AG04449 (cell line): ENCODE data around the gene PRSS2.
"Not testable (repeated sequence)": the region's sequence is repeated elsewhere in the genome, so short reads cannot be mapped to it uniquely, and the experiment has no call there.

Experiments
- CTCF ChIA-PET: fragments of 350-600 bp; formaldehyde crosslinking; extraction: SDS; loops from one replicate; lab custom pipeline; 2021; ENCODE audit warnings: antibody characterized with exemption; lab: Yijun Ruan, JAX
- POLR2A ChIA-PET: fragments of 400-600, 350-600 bp; formaldehyde crosslinking; extraction: SDS; loops from one replicate; lab custom pipeline; 2020; ENCODE audit warnings: antibody characterized with exemption, inconsistent platforms; lab: Yijun Ruan, JAX
- DNase-seq: peaks from one replicate; pipeline ENCODE4 v3.0.0-alpha.2; 2010; ENCODE audit warnings: low read depth, low spot score
- H3K4me3 ChIP-seq: 2 replicates; pipeline ENCODE4 v1.5.1; 2011; ENCODE audit warnings: low read depth, mild to moderate bottlenecking, control low read depth, low read length
- CTCF ChIP-seq: IDR thresholded peaks from one replicate; pipeline ENCODE4 v1.5.1; 2011; ENCODE audit warnings: mild to moderate bottlenecking, moderate library complexity, low read length, control low read depth, inconsistent platforms; ENCODE audit not compliant: insufficient read depth; ENCODE audit errors: missing control alignments

The PRSS2 gene

DNA sequence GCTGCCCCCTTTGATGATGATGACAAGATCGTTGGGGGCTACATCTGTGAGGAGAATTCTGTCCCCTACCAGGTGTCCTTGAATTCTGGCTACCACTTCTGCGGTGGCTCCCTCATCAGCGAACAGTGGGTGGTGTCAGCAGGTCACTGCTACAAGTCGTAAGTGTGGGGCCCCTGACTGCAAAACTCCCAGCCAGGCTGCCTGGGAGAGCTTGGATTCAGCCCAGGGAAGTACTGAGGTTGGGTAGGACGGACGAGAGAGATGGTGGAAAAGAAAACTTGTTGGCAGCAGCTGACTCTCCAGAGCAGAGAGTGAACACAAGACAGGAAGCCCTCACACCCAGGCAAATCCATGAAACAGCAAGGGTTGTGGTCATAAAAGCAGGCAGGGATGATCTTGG lies 1.3 kb downstream of the PRSS2 start:
- no peak for DNase-seq
- no peak for TF ChIP-seq CTCF
- ChIA-PET CTCF (interaction anchor here (2.7 kb wide), 1 partner anchor 10 kb away, joined by 17 read pairs; no protein-coding TSS in a partner anchor), POLR2A (no interaction called here)
- no peak overlapping the region for H3K4me3 ChIP-seq

- no peak overlapping the region for H3K4me3 ChIP-seq
- POLR2A ChIA-PET: no interaction called here
- TF ChIP-seq CTCF: no peak
- DNase-seq: no peak
- CTCF ChIA-PET: interaction anchor here (1.1 kb wide), 2 partner anchors 10 to 140 kb away, joined by 4 read pairs; no protein-coding TSS in a partner anchor
Measured at GRCh38 chr7:142772673-142773072, 1.9 kb downstream of the PRSS2 start.

DNA sequence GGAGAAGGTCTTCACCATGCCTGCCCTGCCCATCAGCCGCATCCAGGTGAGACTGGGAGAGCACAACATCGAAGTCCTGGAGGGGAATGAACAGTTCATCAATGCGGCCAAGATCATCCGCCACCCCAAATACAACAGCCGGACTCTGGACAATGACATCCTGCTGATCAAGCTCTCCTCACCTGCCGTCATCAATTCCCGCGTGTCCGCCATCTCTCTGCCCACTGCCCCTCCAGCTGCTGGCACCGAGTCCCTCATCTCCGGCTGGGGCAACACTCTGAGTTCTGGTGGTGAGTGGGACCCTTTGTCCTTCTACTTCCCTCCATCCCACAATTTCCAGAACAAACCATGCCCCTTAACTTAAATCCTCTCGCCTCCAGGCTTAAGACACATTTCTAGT lies 2.5 kb downstream of the PRSS2 start:
- CTCF ChIA-PET: interaction anchor here (1.1 to 2.1 kb wide), 3 partner anchors 9 to 169 kb away, joined by 4 to 7 read pairs (median 4); no protein-coding TSS in a partner anchor
- POLR2A ChIA-PET: no interaction called here
- DNase-seq: no peak

DNA sequence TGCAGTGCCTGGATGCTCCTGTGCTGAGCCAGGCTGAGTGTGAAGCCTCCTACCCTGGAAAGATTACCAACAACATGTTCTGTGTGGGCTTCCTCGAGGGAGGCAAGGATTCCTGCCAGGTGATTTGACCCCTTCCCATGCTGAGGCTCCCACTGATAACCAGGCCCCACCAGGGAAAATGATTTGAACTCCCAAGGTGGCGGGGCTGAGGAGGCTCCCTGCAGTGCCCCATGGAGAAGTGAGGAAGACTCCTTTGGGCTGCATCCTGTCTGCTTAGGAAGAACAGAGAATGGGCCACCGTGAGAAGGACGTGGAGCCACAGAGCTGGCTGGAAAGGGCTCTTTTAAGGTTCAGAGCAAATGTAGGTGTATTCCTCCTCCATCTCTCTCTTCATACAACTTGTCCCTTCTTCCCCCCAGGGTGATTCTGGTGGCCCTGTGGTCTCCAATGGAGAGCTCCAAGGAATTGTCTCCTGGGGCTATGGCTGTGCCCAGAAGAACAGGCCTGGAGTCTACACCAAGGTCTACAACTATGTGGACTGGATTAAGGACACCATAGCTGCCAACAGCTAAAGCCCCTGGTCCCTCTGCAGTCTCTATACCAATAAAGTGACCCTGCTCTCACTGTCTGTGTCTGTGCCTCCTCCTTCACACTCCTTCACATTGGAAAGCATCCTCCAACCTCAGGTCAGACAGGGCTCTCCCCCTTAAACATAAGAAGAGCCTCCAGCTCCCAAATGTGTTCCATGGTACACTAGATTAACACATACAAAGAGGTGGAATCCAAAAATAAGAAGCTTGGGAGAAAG lies 3.4 kb downstream of the PRSS2 start:
- H3K4me3 ChIP-seq: no peak overlapping the region
- ChIA-PET CTCF (interaction anchor here (0.6 to 2.1 kb wide), 5 partner anchors 9 to 259 kb away, joined by 3 to 7 read pairs (median 5); no protein-coding TSS in a partner anchor), POLR2A (no interaction called here)
- DNase-seq: no peak
- no peak for TF ChIP-seq CTCF

More for the DNA sequence above, 2.5 kb downstream of the PRSS2 start:
- no peak for TF ChIP-seq CTCF
- H3K4me3 ChIP-seq: no peak overlapping the region

DNA sequence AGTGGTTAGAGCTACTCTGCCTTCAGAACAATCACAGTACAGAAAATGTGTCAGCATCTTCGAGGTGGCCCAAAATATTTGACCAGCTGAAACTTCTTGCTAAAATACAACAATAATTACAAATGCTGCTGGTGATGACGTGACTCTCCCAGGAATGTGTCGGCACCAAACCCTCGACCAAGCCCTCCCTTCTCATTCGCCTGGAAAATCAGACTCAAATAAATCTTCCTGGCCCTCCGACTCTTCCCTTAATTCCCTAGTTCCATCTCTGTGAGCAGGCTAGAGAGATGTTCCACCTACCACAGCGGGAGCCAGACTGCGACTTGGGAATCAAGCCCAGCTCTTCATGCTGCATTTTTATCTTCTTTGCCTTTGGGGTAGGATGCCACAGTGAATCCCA lies 4.1 kb downstream of the PRSS2 start:
- DNase-seq: no peak
- ChIA-PET CTCF (interaction anchor here (0.6 to 2.1 kb wide), 5 partner anchors 8 to 260 kb away, joined by 3 to 7 read pairs (median 5); no protein-coding TSS in a partner anchor), POLR2A (no interaction called here)
- TF ChIP-seq CTCF: no peak
- H3K4me3 ChIP-seq: no peak overlapping the region

- DNase-seq, H3K4me3 ChIP-seq, POLR2A ChIA-PET: not testable (repeated sequence)
- CTCF ChIA-PET: interaction anchor here (1.2 to 2.3 kb wide), 4 partner anchors 11 to 259 kb away, joined by 4 to 7 read pairs (median 6); no protein-coding TSS in a partner anchor
Measured at GRCh38 chr7:142775351-142776115, 4.8 kb downstream of the PRSS2 start.
